Adipocyte (in vitro differentiated cells): ENCODE measurements around the gene TMEM231.
"Not testable (repeated sequence)": the region's sequence is repeated elsewhere in the genome, so short reads cannot be mapped to it uniquely, and the experiment has no call there.

Experiments used
- DNase-seq: peaks from one replicate; pipeline ENCODE4 v3.0.0-alpha.2; 2015; ENCODE audit warnings: low read depth
- H3K27me3 ChIP-seq: replicated peaks from 2 replicates; pipeline ENCODE4 v1.7.0; 2013; ENCODE audit warnings: mild to moderate bottlenecking, low read length, moderate library complexity; ENCODE audit not compliant: control insufficient read depth, insufficient read depth
- H3K36me3 ChIP-seq: 2 replicates; pipeline ENCODE4 v1.7.0; 2013; ENCODE audit warnings: low read length, mild to moderate bottlenecking, moderate library complexity; ENCODE audit not compliant: control insufficient read depth, insufficient read depth, severe bottlenecking
- H3K4me1 ChIP-seq: 2 replicates; pipeline ENCODE4 v1.7.0; 2013; ENCODE audit warnings: mild to moderate bottlenecking, low read length, moderate library complexity; ENCODE audit not compliant: control insufficient read depth, insufficient read depth
- H3K4me3 ChIP-seq: 2 replicates; pipeline ENCODE4 v1.7.0; 2013; ENCODE audit warnings: mild to moderate bottlenecking, low read length, moderate library complexity
- H3K9ac ChIP-seq: 2 replicates; pipeline ENCODE4 v1.7.0; 2013; ENCODE audit warnings: mild to moderate bottlenecking, low read length, moderate library complexity
- H3K9me3 ChIP-seq: 2 replicates; pipeline ENCODE4 v1.7.0; 2013; ENCODE audit warnings: mild to moderate bottlenecking, low read length, moderate library complexity; ENCODE audit not compliant: control insufficient read depth

TMEM231 gene

GRCh38 chr16:75565640-75566039 is 9.6 kb upstream of the TMEM231 start:
- peak overlapping the region; percentile 94 for H3K9ac ChIP-seq
- peaks cover 5% of the 10 kb centered on the region for H3K27me3 ChIP-seq
- H3K36me3 ChIP-seq: peaks cover 29% of the 10 kb centered on the region
- H3K9me3 ChIP-seq: no peaks in the 10 kb centered on the region
- H3K4me1 ChIP-seq: peaks cover 14% of the 10 kb centered on the region
- H3K4me3 ChIP-seq: peak overlapping the region; percentile 98
- no peak for DNase-seq

- H3K27me3 ChIP-seq: peaks cover 5% of the 10 kb centered on the region
- H3K36me3 ChIP-seq: no peaks in the 10 kb centered on the region
- DNase-seq: peak; percentile 71
- H3K4me1 ChIP-seq: peaks cover 14% of the 10 kb centered on the region
- H3K9me3 ChIP-seq: no peaks in the 10 kb centered on the region
- peak overlapping the region; percentile 41 for H3K9ac ChIP-seq
- H3K4me3 ChIP-seq: peak overlapping the region; percentile 8
Measured at GRCh38 chr16:75559564-75560372, 3.7 kb upstream of the TMEM231 start.

- Histone ChIP-seq H3K4me3 (no peak overlapping the region), H3K9me3 (no peaks in the 10 kb centered on the region), H3K4me1 (peaks cover 14% of the 10 kb centered on the region), H3K27me3 (peaks cover 5% of the 10 kb centered on the region), H3K9ac (no peak overlapping the region), H3K36me3 (no peaks in the 10 kb centered on the region)
- DNase-seq: no peak
Measured at GRCh38 chr16:75558846-75559401, 2.9 kb upstream of the TMEM231 start.

GRCh38 chr16:75556431-75556950 is 439 bp upstream of the TMEM231 start:
- no peak for DNase-seq
- peak overlapping the region; percentile 93 for H3K4me3 ChIP-seq
- peaks cover 14% of the 10 kb centered on the region for H3K4me1 ChIP-seq
- H3K27me3 ChIP-seq: no peaks in the 10 kb centered on the region
- H3K36me3 ChIP-seq: no peaks in the 10 kb centered on the region
- H3K9me3 ChIP-seq: no peaks in the 10 kb centered on the region
- H3K9ac ChIP-seq: peak overlapping the region; percentile 85

- peak; percentile 95 for DNase-seq
- Histone ChIP-seq H3K27me3 (no peaks in the 10 kb centered on the region), H3K9ac (peak overlapping the region; percentile 85), H3K4me3 (peak overlapping the region; percentile 93), H3K9me3 (no peaks in the 10 kb centered on the region), H3K36me3 (no peaks in the 10 kb centered on the region), H3K4me1 (peaks cover 12% of the 10 kb centered on the region)
Measured at GRCh38 chr16:75555213-75555706, 792 bp downstream of the TMEM231 start.

GRCh38 chr16:75552951-75553350 is 3.1 kb downstream of the TMEM231 start:
- H3K27me3 ChIP-seq: no peaks in the 10 kb centered on the region
- no peak overlapping the region for H3K4me3 ChIP-seq
- H3K9me3 ChIP-seq: no peaks in the 10 kb centered on the region
- no peak overlapping the region for H3K9ac ChIP-seq
- H3K4me1 ChIP-seq: peaks cover 4% of the 10 kb centered on the region
- no peaks in the 10 kb centered on the region for H3K36me3 ChIP-seq
- DNase-seq: no peak

- Histone ChIP-seq H3K4me3 (no peak overlapping the region), H3K9me3 (no peaks in the 10 kb centered on the region), H3K27me3 (no peaks in the 10 kb centered on the region), H3K36me3 (no peaks in the 10 kb centered on the region), H3K4me1 (no peaks in the 10 kb centered on the region), H3K9ac (no peak overlapping the region)
- no peak for DNase-seq
Measured at GRCh38 chr16:75550211-75550662, 5.8 kb downstream of the TMEM231 start.

- H3K9ac ChIP-seq, H3K36me3 ChIP-seq, H3K4me3 ChIP-seq, H3K4me1 ChIP-seq, DNase-seq, H3K9me3 ChIP-seq, H3K27me3 ChIP-seq: not testable (repeated sequence)
Measured at GRCh38 chr16:75548456-75548855, 7.6 kb downstream of the TMEM231 start.

GRCh38 chr16:75546293-75546692 is 9.8 kb downstream of the TMEM231 start:
- Histone ChIP-seq H3K36me3 (no peaks in the 10 kb centered on the region), H3K4me3 (no peak overlapping the region), H3K9me3 (no peaks in the 10 kb centered on the region), H3K9ac (no peak overlapping the region), H3K4me1 (no peaks in the 10 kb centered on the region), H3K27me3 (no peaks in the 10 kb centered on the region)
- no peak for DNase-seq

- not testable (repeated sequence) for DNase-seq, H3K4me3 ChIP-seq, H3K4me1 ChIP-seq, H3K27me3 ChIP-seq, H3K9me3 ChIP-seq, H3K36me3 ChIP-seq, H3K9ac ChIP-seq
Measured at GRCh38 chr16:75545879-75546278, 10.2 kb downstream of the TMEM231 start.

- H3K9ac ChIP-seq: not testable (repeated sequence)
Measured at GRCh38 chr16:75542462-75542861, 13.6 kb downstream of the TMEM231 start.

More at GRCh38 chr16:75542462-75542861, 13.6 kb downstream of the TMEM231 start:
- not testable (repeated sequence) for H3K4me1 ChIP-seq, H3K27me3 ChIP-seq, H3K9me3 ChIP-seq, H3K4me3 ChIP-seq, H3K36me3 ChIP-seq, DNase-seq
